B cell (primary cell): ENCODE data around the gene PHF20. TPM values are rescaled to one million over a fixed set of nuclear protein-coding genes. Genes with fewer than 3 reads are reported as not detected.
"Not testable (repeated sequence)": the region's sequence is repeated elsewhere in the genome, so short reads cannot be mapped to it uniquely, and the experiment has no call there.

ENCODE experiments used
- ATAC-seq: fragments of 200-7000 bp; cut with Tn5 transposase; one replicate; pipeline ENCODE4 v1.10.0; 2021; ENCODE audit warnings: low read depth, mild to moderate bottlenecking, moderate number of reproducible peaks, moderate library complexity
- CTCF ChIA-PET: fragments of 350-600 bp; sonication (Branson Sonifier 250); formaldehyde crosslinking; loops from one replicate; lab custom pipeline; 2021; ENCODE audit warnings: antibody characterized with exemption, inconsistent platforms; lab: Charles Lee
- POLR2A ChIA-PET: fragments of 350-600 bp; sonication (Branson Sonifier 250); formaldehyde crosslinking; loops from one replicate; lab custom pipeline; 2021; ENCODE audit warnings: antibody characterized with exemption; lab: Charles Lee
- DNase-seq: peaks from one replicate; pipeline ENCODE4 v3.0.0; 2013
- H2AFZ ChIP-seq: 2 replicates; pipeline ENCODE4 v1.6.1; 2012; ENCODE audit warnings: mild to moderate bottlenecking, low read depth, low read length; ENCODE audit not compliant: insufficient read depth, poor library complexity, severe bottlenecking
- H3K27ac ChIP-seq, 2 donors: 1 replicate in 1 of 2; 2 replicates in 1 of 2; pipeline ENCODE4 v1.5.1; 2012 to 2013; ENCODE audit warnings: low read length in 2 of 2, mild to moderate bottlenecking in 2 of 2, moderate library complexity in 1 of 2
- H3K27me3 ChIP-seq, 4 experiments: fragments of 200-600 bp in 1 of 4; sonication (generic) in 1 of 4; replicated peaks in 1 of 4; 1 replicate in 2 of 4; 2 replicates in 2 of 4; pipeline versions ENCODE4 v1.6.1 to v1.7.0; 2013 to 2016; ENCODE audit warnings: low read length in 3 of 4, mild to moderate bottlenecking in 2 of 4, mixed read lengths in 1 of 4, moderate library complexity in 1 of 4; ENCODE audit not compliant: insufficient read depth in 4 of 4, control insufficient read depth in 3 of 4; ENCODE audit errors: control extremely low read depth in 1 of 4
- H3K36me3 ChIP-seq, 2 experiments: replicated peaks in 1 of 2; 1 replicate in 1 of 2; 2 replicates in 1 of 2; pipeline versions ENCODE4 v1.6.1 to v1.7.1; 2013; ENCODE audit warnings: low read length in 1 of 2; ENCODE audit not compliant: insufficient read depth in 2 of 2, control insufficient read depth in 1 of 2; ENCODE audit errors: control extremely low read depth in 1 of 2, extremely low read depth in 1 of 2
- H3K4me1 ChIP-seq, 2 donors: fragments of 200-600 bp in 1 of 2; sonication (generic) in 1 of 2; 1 replicate in 1 of 2; 2 replicates in 1 of 2; pipeline versions ENCODE4 v1.5.1 to v1.6.1; 2013 to 2017; ENCODE audit warnings: low read length in 2 of 2; ENCODE audit not compliant: control insufficient read depth in 2 of 2, insufficient read depth in 2 of 2
- H3K4me2 ChIP-seq: replicated peaks from 2 replicates; pipeline ENCODE3; 2012; ENCODE audit warnings: mild to moderate bottlenecking, low read depth, low read length; ENCODE audit not compliant: poor library complexity, severe bottlenecking
- H3K4me3 ChIP-seq, 5 experiments: fragments of 200-600 bp in 1 of 5; sonication (generic) in 1 of 5; 1 replicate in 3 of 5; 2 replicates in 2 of 5; pipeline versions ENCODE4 v1.5.1 to v1.7.0; 2011 to 2016; ENCODE audit warnings: low read length in 4 of 5, mild to moderate bottlenecking in 4 of 5, low read depth in 2 of 5, control low read depth in 1 of 5, moderate library complexity in 1 of 5; ENCODE audit not compliant: insufficient read depth in 1 of 5; ENCODE audit errors: control extremely low read depth in 1 of 5, extremely low read depth in 1 of 5
- H3K79me2 ChIP-seq: fragments of 200-600 bp; sonication (generic); one replicate; pipeline ENCODE4 v1.6.0; 2016; ENCODE audit warnings: low read length; ENCODE audit not compliant: control insufficient read depth, insufficient read depth
- H3K9ac ChIP-seq: fragments of 200-600 bp; sonication (generic); 2 replicates; pipeline ENCODE4 v1.6.1; 2017; ENCODE audit warnings: mild to moderate bottlenecking, low read length, moderate library complexity
- H3K9me3 ChIP-seq, 3 donors: one replicate each; pipeline versions ENCODE4 v1.6.1 to v1.7.1; 2013; ENCODE audit warnings: low read length in 2 of 3; ENCODE audit not compliant: control insufficient read depth in 2 of 3, insufficient read depth in 1 of 3; ENCODE audit errors: control extremely low read depth in 1 of 3
- H4K20me1 ChIP-seq: 2 replicates; pipeline ENCODE4 v1.6.0; 2012; ENCODE audit warnings: mild to moderate bottlenecking, low read length; ENCODE audit not compliant: insufficient read depth, control insufficient read depth, poor library complexity, severe bottlenecking
- H3K27ac Mint-ChIP-seq: one replicate; pipeline ENCODE4 v1.8.0; 2021; ENCODE audit warnings: mixed read lengths
- H3K27me3 Mint-ChIP-seq: one replicate; pipeline ENCODE4 v1.8.0; 2021; ENCODE audit warnings: mixed read lengths
- H3K4me1 Mint-ChIP-seq: one replicate; pipeline ENCODE4 v1.8.0; 2021; ENCODE audit warnings: mixed read lengths
- H3K4me3 Mint-ChIP-seq: one replicate; pipeline ENCODE4 v1.8.0; 2021; ENCODE audit warnings: mixed read lengths
- H3K9me3 Mint-ChIP-seq: one replicate; pipeline ENCODE4 v1.8.0; 2022; ENCODE audit warnings: mixed read lengths; ENCODE audit not compliant: insufficient read depth
- EZH2 ChIP-seq: IDR thresholded peaks from 2 replicates; pipeline ENCODE4 v1.6.1; 2012; ENCODE audit warnings: borderline replicate concordance, low read depth, mild to moderate bottlenecking, moderate library complexity, low read length; ENCODE audit not compliant: insufficient read depth, poor library complexity, severe bottlenecking
- WGBS: methylation state at CpG from one replicate; pipeline ENCODE4 v1.1.5; 2013; ENCODE audit warnings: missing lambda C conversion rate; ENCODE audit not compliant: insufficient coverage; 5-methylcytosine and 5-hydroxymethylcytosine counted together
- intact Hi-C: fragments of 100-400 bp; cut with micrococcal nuclease; formaldehyde crosslinking; loops from one replicate; pipeline ENCODE4 v1.10.0; 2022
- polyA plus RNA-seq: library from polyadenylated mRNA; depleted of rRNA; stranded (reverse); fragments of >200 nt; gene quantifications from 2 replicates; pipeline ENCODE4 v1.2.3, GENCODE V29; 2012
- total RNA-seq, 2 donors: library from RNA; stranded (reverse); fragments of 120-200 nt in 1 of 2; gene quantifications; 1 replicate in 1 of 2; 2 replicates in 1 of 2; pipeline versions ENCODE4 v1.2.3 to v1.2.4, GENCODE V29; 2013 to 2022
- TF ChIP-seq, protein P1 (sequence below): fragments of 200-600 bp; IDR thresholded peaks from one replicate; pipeline ENCODE4 v1.8.0; 2022; ENCODE audit warnings: antibody characterized with exemption, mild to moderate bottlenecking

Gene PHF20
- total and polyA plus RNA-seq, 2 donors (not counting 1 experiment from before 2014, with no cell fraction given): 53.6 to 92.3 TPM

DNA sequence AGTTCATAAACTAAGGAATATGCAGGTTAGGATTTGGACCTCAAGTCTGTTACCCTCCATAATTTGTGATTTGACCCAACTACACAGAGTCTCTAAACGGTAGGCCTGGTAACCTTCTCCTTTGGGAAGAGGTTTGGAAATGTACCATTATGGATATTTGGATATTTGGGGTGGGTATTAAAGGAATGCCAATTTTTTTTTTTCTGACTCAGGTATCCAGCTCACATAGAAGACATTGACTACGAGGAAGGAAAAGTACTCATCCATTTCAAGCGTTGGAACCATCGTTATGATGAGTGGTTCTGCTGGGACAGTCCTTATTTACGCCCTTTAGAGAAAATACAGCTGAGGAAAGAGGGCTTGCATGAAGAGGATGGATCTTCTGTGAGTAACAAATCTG, 70.5 kb downstream of the PHF20 start:
- Histone ChIP-seq H3K4me2 (no peak overlapping the region), H3K36me3 (peaks cover 11 to 55% of the 10 kb centered on the region in 2 experiments), H3K4me3 (no peak overlapping the region), H3K79me2 (peaks cover 60% of the 10 kb centered on the region), H3K9ac (no peak overlapping the region), H4K20me1 (peaks cover 15% of the 10 kb centered on the region), H2AFZ (no peak overlapping the region), H3K27me3 (no peaks in the 10 kb centered on the region), H3K9me3 (peaks cover 2 to 33% (median 3%) of the 10 kb centered on the region in 3 donors), H3K27ac (no peak overlapping the region), H3K4me1 (no peaks in the 10 kb centered on the region)
- TF ChIP-seq, protein P1, sequence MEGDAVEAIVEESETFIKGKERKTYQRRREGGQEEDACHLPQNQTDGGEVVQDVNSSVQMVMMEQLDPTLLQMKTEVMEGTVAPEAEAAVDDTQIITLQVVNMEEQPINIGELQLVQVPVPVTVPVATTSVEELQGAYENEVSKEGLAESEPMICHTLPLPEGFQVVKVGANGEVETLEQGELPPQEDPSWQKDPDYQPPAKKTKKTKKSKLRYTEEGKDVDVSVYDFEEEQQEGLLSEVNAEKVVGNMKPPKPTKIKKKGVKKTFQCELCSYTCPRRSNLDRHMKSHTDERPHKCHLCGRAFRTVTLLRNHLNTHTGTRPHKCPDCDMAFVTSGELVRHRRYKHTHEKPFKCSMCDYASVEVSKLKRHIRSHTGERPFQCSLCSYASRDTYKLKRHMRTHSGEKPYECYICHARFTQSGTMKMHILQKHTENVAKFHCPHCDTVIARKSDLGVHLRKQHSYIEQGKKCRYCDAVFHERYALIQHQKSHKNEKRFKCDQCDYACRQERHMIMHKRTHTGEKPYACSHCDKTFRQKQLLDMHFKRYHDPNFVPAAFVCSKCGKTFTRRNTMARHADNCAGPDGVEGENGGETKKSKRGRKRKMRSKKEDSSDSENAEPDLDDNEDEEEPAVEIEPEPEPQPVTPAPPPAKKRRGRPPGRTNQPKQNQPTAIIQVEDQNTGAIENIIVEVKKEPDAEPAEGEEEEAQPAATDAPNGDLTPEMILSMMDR: no peak
- no peak for TF ChIP-seq EZH2
- H3K4me1 Mint-ChIP-seq: peaks cover 9% of the 10 kb centered on the region
- H3K27ac Mint-ChIP-seq: no peak overlapping the region
- DNase-seq (no peak), ATAC-seq (no peak)
- intact Hi-C loops: no loop called here
- H3K9me3 Mint-ChIP-seq: peaks cover 4% of the 10 kb centered on the region
- H3K27me3 Mint-ChIP-seq: no peaks in the 10 kb centered on the region
- no peak overlapping the region for H3K4me3 Mint-ChIP-seq
- WGBS: 98% methylated on average over 4 of the region's 5 CpGs
- POLR2A ChIA-PET: no interaction called here
- CTCF ChIA-PET: no interaction called here

DNA sequence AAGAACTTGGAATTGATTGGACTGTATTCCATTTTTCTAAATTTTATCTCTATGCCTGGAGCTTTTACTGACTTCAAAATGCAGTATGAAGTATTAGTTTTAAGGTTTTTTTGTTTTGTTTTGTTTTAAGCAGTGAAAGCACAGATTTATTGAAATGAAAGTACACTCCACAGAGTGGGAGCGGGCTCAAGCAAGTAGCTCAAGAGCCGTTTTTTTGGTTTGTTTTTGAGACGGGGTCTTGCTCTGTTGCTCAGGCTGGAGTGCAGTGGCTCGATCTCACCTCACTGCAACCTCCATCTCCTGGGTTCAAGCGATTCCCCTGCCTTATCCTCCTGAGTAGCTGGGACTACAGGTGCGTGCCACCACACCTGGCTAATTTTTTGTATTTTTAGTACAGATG, 72.1 kb downstream of the PHF20 start:
- H3K9me3 Mint-ChIP-seq, H3K9ac ChIP-seq, H3K27ac Mint-ChIP-seq, ATAC-seq, H3K4me1 ChIP-seq, H3K4me3 Mint-ChIP-seq, CTCF ChIA-PET, H2AFZ ChIP-seq, H3K4me3 ChIP-seq, H3K27me3 Mint-ChIP-seq, intact Hi-C loops, H3K27me3 ChIP-seq, DNase-seq, H3K27ac ChIP-seq, H3K4me2 ChIP-seq: not testable (repeated sequence)
- peaks cover 2 to 33% (median 3%) of the 10 kb centered on the region in 3 donors for H3K9me3 ChIP-seq
- H4K20me1 ChIP-seq: peaks cover 11% of the 10 kb centered on the region
- peaks cover 13 to 63% of the 10 kb centered on the region in 2 experiments for H3K36me3 ChIP-seq
- H3K79me2 ChIP-seq: peaks cover 60% of the 10 kb centered on the region
- 100% methylated on average over 3 of the region's 6 CpGs for WGBS
- peaks cover 10% of the 10 kb centered on the region for H3K4me1 Mint-ChIP-seq
- POLR2A ChIA-PET: interaction anchor here (0.7 kb wide), 1 partner anchor 68 kb away, joined by 3 read pairs; no protein-coding TSS in a partner anchor
